Fibroblast of villous mesenchyme (primary cell): ENCODE results near the gene TFR2. TPM values are rescaled to one million over a fixed set of nuclear protein-coding genes. Genes with fewer than 3 reads are reported as not detected.
A peak's percentile ranks its signal among the peaks of the same experiment; 100 is the strongest.

Source experiments
- DNase-seq: peaks from one replicate; pipeline ENCODE4 v3.0.0-alpha.2; 2010; ENCODE audit warnings: low read depth
- H3K4me3 ChIP-seq: 2 replicates; pipeline ENCODE4 v1.5.1; 2011; ENCODE audit warnings: low read depth, mild to moderate bottlenecking, low read length
- CTCF ChIP-seq: IDR thresholded peaks from 2 replicates; pipeline ENCODE4 v1.5.1; 2012; ENCODE audit warnings: low read depth, mild to moderate bottlenecking, low read length; ENCODE audit not compliant: insufficient read depth
- total RNA-seq: library from RNA; depleted of rRNA; stranded (reverse); fragments of >200 nt; gene quantifications from 2 replicates; pipeline ENCODE4 v1.2.3, GENCODE V29; 2012

Gene TFR2
- total RNA-seq, 1 donor = 0.43 TPM

- TF ChIP-seq CTCF = no peak
- DNase-seq = peak; percentile 77
- peak overlapping the region; percentile 97 for H3K4me3 ChIP-seq
These were observed 58.0 kb downstream of the TFR2 start for GRCh38 chr7:100583132-100584053.

- peak overlapping the region; percentile 97 for H3K4me3 ChIP-seq
- no peak for TF ChIP-seq CTCF
- DNase-seq = no peak
These were observed 58.7 kb downstream of the TFR2 start for GRCh38 chr7:100582650-100583049.

GRCh38 chr7:100582041-100582579, 59.2 kb downstream of the TFR2 start:
- DNase-seq = no peak
- no peak overlapping the region for H3K4me3 ChIP-seq
- no peak for TF ChIP-seq CTCF

GRCh38 chr7:100580466-100581283, 60.7 kb downstream of the TFR2 start:
- no peak for DNase-seq
- no peak overlapping the region for H3K4me3 ChIP-seq
- no peak for TF ChIP-seq CTCF

- TF ChIP-seq CTCF = no peak
- DNase-seq = no peak
- no peak overlapping the region for H3K4me3 ChIP-seq
These were observed 62.8 kb downstream of the TFR2 start for GRCh38 chr7:100578246-100579183.

GRCh38 chr7:100577507-100577906, 63.8 kb downstream of the TFR2 start:
- no peak for TF ChIP-seq CTCF
- no peak for DNase-seq
- no peak overlapping the region for H3K4me3 ChIP-seq
